ENCODE data around the gene TMA7B.

The TMA7B gene

DNA sequence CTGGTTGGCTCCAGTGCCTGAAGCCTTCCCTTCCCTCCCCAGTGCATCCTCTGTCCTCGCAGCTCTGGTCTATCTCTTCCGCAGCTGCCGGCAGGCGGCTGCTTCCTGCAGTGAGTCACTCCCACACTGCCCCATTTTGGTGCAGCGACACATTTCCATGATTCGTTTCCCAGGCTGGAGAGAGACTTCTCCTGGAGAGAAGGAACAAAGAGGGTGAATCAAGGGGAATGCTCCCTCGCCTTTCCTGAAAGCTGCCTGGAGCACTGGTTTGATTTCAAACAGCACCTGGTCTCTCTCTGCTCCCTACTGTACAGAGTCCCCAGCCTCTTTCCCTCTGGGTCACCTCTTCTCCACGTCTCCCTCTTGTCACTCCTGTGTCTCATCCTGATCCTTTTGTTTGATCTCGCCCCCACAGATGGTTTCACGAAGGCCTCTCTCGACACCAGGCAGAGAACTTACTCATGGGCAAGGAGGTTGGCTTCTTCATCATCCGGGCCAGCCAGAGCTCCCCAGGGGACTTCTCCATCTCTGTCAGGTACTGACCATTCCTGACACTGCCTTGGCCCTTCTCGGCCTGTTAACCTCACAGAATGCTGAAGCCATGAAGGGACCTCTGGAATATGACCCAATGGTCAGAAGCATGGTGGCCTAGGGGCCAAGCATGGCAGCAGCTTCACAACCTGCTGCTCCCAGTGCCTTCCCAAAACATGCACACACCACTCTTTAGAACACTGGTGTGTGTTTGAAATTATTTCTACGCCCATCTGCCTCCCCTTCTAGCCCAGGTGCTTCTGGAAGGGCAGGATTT is at the start of gene TMA7B:
TSS of gene TMA7B (plus strand) at position 758 of the 808 bp plus-strand sequence. CDS start 3,978 bp downstream, outside the sequence.
- no peak for DNase-seq

DNA sequence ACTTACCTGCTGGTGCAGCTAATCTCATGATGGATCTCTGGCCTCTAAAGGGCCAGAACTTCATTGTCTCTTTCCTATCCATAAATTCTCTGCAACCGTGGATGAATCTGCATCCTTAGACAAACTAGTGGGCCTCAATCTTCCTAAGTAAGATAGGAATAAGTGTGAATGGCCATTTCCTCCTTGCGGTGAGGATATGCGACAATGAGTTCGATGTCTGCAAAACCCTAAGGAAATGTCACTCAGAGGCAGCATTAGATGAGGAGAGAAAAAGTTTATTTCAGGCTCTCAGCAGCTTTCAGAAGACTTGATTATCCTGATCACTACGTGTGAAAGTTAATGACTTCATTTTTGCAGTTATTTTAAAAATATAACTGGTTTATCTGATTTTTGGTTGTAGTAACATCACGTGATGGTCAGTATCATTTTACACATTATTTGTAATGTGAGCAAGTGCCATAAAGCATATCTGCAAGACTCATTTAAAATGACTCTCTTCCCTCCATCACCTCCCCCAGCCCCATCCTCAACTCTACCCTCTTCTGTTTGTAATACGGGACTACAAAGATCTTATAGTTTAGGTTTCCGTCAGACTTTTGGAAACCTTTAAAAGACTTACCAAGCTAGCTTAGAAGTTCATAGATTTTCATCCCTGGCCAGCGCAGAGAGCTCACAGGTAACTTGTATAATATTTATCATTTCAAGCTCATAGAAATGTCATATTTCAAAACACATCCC is 49.2 kb upstream of the TMA7B start:
- DNase-seq, result no peak

DNA sequence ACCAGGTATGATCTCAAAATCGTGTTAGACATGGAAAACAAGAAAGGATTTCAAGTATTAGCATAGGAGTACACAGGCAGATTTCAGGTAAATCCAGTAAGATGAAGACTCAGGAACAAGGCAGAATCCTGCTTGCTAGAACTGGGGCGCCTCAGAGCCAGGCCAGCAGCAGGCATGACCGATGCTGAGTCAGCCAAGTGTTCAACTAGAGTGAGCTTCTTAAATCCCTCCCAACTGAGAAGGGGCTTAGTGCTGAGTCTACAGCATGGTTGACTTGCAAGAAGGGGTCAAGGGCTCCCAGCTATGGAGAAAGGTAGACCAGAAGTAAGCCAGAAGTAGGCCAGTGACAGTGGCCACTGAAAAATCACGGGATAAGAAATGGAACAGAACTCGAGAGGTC is 46.9 kb upstream of the TMA7B start:
- DNase-seq, result no peak

- no peak for DNase-seq
Observed at GRCh38 chr22:39913886-39914285, 46.3 kb upstream of the TMA7B start.

DNA sequence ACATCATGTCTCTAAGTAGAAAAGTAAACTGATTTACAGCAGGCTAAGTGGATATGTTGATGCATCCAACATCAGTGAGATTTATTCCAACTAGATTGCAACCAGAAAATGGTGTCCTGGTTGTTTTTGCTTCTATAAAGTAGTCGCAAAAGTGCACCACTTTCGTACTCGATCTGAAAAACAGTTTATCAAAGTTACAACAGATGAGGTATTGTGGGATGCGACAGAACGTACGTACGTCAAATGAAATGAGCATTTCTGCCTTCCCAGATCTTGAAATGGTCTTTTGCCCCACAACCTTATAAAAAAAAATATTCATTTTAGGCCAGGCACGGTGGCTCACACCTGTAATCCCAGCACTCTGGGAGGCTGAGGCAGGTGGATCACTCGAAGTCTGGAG is 45.6 kb upstream of the TMA7B start:
- no peak for DNase-seq

DNA sequence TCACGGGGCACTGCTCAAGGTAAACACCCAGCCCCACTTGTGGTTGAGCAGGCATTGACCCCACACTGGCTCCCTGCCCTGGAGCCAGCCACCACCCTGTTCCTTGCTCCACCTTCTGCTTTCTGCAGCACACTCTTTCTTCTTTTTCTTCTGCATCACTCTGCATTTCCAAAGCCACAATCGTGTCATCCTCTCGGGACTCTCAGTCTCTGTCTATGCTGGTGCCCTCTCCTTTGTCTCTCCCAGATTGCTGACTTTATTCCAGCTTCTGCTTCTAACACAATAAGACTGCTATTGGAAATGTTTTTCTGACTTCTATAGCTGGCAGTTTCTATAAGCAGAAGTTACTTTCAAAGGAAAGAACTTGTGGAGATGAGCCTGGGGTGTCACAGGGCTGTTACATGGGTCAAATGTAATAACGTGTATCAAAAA is 44.9 kb upstream of the TMA7B start:
- no peak for DNase-seq

- no peak for DNase-seq
Observed at GRCh38 chr22:39916496-39916895, 43.7 kb upstream of the TMA7B start.

DNA sequence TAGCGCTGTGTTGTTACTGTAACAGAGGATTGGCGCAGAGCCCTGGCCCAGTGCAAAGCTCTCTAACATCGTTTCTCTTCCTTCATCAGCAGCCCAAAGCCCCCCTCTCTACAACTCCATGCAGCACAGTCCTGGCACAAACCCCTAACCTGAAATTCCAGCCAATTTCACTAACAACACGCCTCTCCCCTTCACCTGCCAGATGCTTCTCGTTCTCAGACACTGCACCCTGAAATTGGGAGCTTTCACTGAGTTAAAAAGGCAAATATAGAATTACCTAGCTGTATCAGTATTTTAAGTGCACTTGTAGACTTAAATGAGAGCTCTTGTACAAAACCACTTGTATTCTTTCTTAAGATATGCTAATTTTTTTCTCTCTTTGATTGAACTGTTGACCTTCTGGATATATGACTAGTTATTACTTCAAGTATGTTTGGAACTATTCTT is 43.0 kb upstream of the TMA7B start:
- no peak for DNase-seq

- DNase-seq, result no peak
Observed at GRCh38 chr22:39917776-39918495, 42.3 kb upstream of the TMA7B start.

GRCh38 chr22:39920134-39920743 is 40.0 kb upstream of the TMA7B start:
- peak; percentile 67 for DNase-seq

GRCh38 chr22:39923696-39924095 is 36.5 kb upstream of the TMA7B start:
- DNase-seq, result no peak

GRCh38 chr22:39924286-39924685 is 35.9 kb upstream of the TMA7B start:
- no peak for DNase-seq

DNA sequence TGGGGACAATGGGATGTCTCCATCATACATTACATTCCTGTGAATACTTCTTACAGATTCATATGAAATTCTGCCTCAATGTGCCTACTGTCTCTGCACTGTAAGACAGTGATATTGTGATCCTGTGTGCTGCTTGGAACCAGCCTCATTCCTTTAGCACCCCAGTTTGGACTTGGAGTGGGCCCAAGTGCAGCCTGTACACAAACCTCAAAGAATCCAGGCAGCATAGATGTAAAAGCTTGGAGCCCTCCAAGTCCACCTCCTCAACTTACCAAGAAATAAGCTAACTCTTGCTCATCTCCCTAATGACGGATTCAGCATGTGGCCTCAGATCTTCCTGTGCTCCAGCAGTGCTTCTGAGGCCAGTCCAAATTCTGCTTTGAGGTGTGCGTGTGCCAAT is 34.9 kb upstream of the TMA7B start:
- DNase-seq, result no peak

DNA sequence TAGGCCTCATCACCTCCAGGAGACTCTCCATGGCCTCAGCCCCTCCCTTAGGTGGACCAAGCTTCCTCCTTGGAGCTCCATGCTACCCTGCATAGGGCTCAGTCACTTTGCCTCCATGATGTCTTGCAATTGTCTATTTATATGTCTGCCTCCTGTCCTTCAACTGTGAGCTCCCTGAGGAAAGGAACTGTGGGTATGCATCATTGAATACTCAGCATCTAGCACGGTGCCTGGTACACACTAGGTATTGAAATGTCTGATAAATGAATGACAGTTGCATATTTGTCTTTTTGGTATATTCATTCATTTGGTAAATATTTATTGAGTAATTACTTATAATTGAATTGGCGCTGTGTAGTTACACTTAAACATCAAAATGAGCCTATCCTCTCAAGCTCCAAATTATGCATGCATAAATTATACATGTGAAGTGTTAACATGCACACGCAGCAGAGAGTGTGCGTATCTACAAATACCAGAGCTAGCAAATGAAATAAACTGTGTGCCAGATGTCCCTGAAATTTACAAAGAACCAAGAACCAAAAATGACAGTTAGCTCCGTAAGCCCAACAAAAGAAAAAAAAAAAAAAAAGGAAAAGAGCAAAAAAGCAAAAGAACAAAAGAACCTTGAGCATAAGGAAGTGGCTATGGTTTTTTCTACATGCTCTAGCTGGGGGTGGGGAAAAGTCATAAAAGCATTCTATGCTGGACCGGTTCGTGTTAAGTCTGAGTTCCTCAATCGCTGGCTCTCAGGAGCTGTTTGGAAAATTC is 34.1 kb upstream of the TMA7B start:
- peak; percentile 45 for DNase-seq

DNA sequence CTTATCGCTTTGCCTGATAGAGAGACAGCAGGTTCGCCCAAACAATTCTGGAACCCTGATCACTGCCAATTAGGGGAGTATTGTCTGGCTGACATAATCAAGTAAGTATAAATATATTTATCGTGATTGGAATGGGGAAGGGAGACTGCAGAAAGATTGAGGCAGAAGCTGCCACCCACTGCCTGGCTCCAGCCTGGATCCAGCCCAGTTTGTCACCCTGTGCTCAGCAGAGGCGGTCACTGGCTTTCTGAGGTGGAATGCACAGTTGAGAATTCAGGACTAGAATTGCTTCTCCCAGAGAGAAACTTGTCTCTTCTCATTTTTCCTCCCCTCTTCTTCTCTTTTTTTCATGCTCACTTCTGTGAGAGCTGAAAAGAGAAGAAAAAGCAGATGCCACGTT is 33.4 kb upstream of the TMA7B start:
- no peak for DNase-seq

GRCh38 chr22:39927544-39927943 is 32.7 kb upstream of the TMA7B start:
- DNase-seq, result no peak

DNA sequence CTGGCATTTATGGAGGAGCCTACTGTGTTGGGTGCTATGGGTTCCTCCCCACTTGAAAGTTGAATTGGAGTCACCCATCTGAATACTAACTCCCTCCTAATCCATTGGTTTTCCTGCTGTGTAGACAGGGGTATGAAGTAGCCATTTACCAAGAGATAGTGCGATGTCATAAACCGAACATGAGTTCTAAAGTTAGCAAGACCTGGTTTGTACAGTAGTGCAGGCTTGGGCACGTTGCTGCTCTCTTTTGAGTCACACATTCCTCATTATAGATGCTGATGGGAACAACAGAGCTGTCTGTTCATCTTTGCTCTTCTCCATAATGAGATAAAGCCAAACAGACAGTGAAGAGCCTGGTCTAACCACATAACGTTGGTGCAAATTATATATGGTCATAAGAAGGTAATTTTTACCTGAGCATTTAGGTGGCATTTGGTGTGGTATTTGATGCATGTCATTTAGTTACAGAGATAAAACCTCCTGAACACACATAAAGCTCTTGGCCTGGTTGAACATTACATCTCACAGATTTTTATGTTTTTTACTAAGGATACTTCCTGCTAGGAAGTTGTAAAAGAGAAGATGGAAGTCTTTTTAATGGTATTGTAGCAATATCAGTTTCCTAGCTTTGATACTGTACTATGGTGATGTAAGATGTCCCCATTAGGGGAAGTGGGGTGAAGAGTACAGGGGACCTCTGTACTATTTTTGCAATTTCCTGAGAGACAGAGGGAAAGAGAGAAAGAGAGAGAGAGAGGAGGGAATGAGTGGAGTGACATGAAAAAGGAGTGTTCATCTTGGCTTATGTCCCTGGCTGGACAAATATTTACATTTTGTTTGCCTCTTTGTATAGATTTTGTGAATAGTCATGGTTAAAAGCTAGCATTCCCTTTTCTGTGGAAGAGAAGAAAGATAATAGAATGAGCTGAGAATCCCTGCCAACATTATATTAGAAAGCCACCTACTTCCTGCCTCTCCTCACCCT is 31.4 kb upstream of the TMA7B start:
- DNase-seq, result no peak

DNA sequence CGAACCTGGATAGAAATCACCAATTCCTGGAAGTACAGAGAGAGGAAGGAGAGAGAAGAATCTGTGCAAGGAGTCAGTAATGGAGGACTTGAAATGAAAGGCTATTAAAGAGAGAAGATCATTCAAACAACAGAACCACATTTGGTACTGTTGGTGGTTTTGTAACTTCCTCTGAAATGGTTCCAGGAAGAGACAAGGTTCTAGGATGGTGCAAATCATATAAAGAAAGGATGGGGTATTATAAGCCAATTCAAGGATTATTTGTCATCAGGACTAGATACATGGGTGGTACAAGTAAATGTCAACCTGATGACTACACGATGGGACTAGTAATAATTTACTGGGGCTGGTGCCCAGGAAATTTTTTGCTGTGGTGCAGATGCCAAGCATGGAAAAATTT is 28.9 kb upstream of the TMA7B start:
- DNase-seq, result no peak

DNA sequence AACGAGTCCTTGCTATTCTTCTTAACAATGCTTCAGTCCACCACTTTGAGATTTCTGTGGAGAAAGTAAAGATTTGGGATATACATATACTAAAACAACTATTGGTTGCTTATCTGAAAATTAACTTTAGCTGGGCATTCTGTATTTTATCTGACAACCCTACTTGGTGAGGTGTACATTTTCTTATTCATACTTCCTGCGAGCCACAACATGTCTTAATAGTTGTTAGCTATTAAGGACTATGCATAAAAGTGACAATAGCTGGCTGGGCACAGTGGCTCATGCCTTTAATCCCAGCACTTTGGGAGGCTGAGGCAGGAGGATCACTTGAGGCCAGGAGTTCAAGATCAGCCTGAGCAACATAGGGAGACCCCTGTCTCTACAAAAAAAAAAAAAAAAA is 28.0 kb upstream of the TMA7B start:
- DNase-seq, result no peak

- DNase-seq, result peak; percentile 72
Observed at GRCh38 chr22:39932918-39933649, 27.1 kb upstream of the TMA7B start.

All from CD4-positive, alpha-beta T cell treated with Interleukin-21 for 1 hour (primary cell).